ENCODE results near the gene SPRTN.

SPRTN gene

GRCh38 chr1:231338270-231339128 lies at the start of gene SPRTN:
SPRTN (plus strand) TSS chr1:231338293; CDS start chr1:231338384, 91 bp downstream.
- DNase-seq = peak in 1 of 2 experiments; percentile 30

- no peak for DNase-seq
Observed at GRCh38 chr1:231295938-231296337, 42.2 kb upstream of the SPRTN start.

GRCh38 chr1:231301990-231302389 lies 36.1 kb upstream of the SPRTN start:
- no peak for DNase-seq

- no peak for DNase-seq
Observed at GRCh38 chr1:231310391-231310934, 27.6 kb upstream of the SPRTN start.

- peak in 1 of 2 experiments; percentile 1 for DNase-seq
Observed at GRCh38 chr1:231311720-231312431, 26.2 kb upstream of the SPRTN start.

- no peak for DNase-seq
Observed at GRCh38 chr1:231312432-231312788, 25.7 kb upstream of the SPRTN start.

- no peak for DNase-seq
Observed at GRCh38 chr1:231313661-231314060, 24.4 kb upstream of the SPRTN start.

GRCh38 chr1:231315887-231316286 lies 22.2 kb upstream of the SPRTN start:
- peak in 1 of 2 experiments; percentile 30 for DNase-seq

GRCh38 chr1:231317306-231318014 lies 20.6 kb upstream of the SPRTN start:
- DNase-seq = no peak

GRCh38 chr1:231318015-231318355 lies 20.1 kb upstream of the SPRTN start:
- no peak for DNase-seq

- DNase-seq = no peak
Observed at GRCh38 chr1:231318568-231318967, 19.5 kb upstream of the SPRTN start.

- DNase-seq = no peak
Observed at GRCh38 chr1:231319080-231319479, 19.0 kb upstream of the SPRTN start.

- DNase-seq = no peak
Observed at GRCh38 chr1:231322880-231323530, 15.1 kb upstream of the SPRTN start.

- DNase-seq = no peak
Observed at GRCh38 chr1:231324660-231325059, 13.4 kb upstream of the SPRTN start.

- no peak for DNase-seq
Observed at GRCh38 chr1:231326248-231326647, 11.8 kb upstream of the SPRTN start.

GRCh38 chr1:231327617-231328016 lies 10.5 kb upstream of the SPRTN start:
- DNase-seq = no peak

GRCh38 chr1:231329483-231329882 lies 8.6 kb upstream of the SPRTN start:
- DNase-seq = no peak

- DNase-seq = no peak
Observed at GRCh38 chr1:231332761-231333160, 5.3 kb upstream of the SPRTN start.

GRCh38 chr1:231334079-231334666 lies 3.9 kb upstream of the SPRTN start:
- DNase-seq = no peak

- no peak for DNase-seq
Observed at GRCh38 chr1:231334952-231335351, 3.1 kb upstream of the SPRTN start.

- peak in 1 of 2 experiments; percentile 14 for DNase-seq
Observed at GRCh38 chr1:231335663-231336602, 2.2 kb upstream of the SPRTN start.

All from NCI-H526 (cell line).